ENCODE measurements around the gene TMEM208. TPM values are rescaled to one million over a fixed set of nuclear protein-coding genes. Genes with fewer than 3 reads are reported as not detected.

Gene TMEM208
- total and polyA plus RNA-seq, 2 experiments from 2014 or later, result 47.5 to 181 TPM

GRCh38 chr16:67200491-67200890 is 26.4 kb upstream of the TMEM208 start:
- Histone ChIP-seq H3K79me2 (no peaks in the 10 kb centered on the region), H3K27ac (no peak overlapping the region), H3K4me1 (ENCODE audit: insufficient read depth) (peaks cover 5% of the 10 kb centered on the region), H3K4me2 (peak overlapping the region; percentile 86), H3K9me2 (replicated peaks; ENCODE audit: insufficient read depth) (no peaks in the 10 kb centered on the region), H3K27me3 (no peaks in the 10 kb centered on the region), H3K9me3 (ENCODE audit: low read depth) (no peaks in the 10 kb centered on the region), H3K4me3 (no peak overlapping the region), H3K36me3 (replicated peaks; ENCODE audit: insufficient read depth, low read depth) (no peaks in the 10 kb centered on the region), H2AFZ (no peak overlapping the region), H4K20me1 (ENCODE audit: insufficient read depth, poor library complexity, severe bottlenecking) (no peaks in the 10 kb centered on the region)
- DNase-seq (ENCODE audit: low spot score), result no peak
- 96% methylated on average over 7 of the region's 8 CpGs for WGBS (ENCODE audit: low lambda C conversion rate, missing lambda C conversion rate)
- TF ChIP-seq CTCF (IDR thresholded peaks at IDR 0.05; ENCODE audit: poor library complexity), result no peak
- TF ChIP-seq EZH2phosphoT487 (IDR thresholded peaks at IDR 0.05; ENCODE audit: low read depth, severe bottlenecking, unreplicated experiment), result no peak
- no peak for TF ChIP-seq EZH2 (IDR thresholded peaks at IDR 0.05; ENCODE audit: borderline replicate concordance)

GRCh38 chr16:67201411-67202345 is 25.3 kb upstream of the TMEM208 start:
- Histone ChIP-seq H3K4me2 (no peak overlapping the region), H2AFZ (no peak overlapping the region), H3K79me2 (no peaks in the 10 kb centered on the region), H3K9me3 (ENCODE audit: low read depth) (no peaks in the 10 kb centered on the region), H3K27ac (no peak overlapping the region), H3K36me3 (replicated peaks; ENCODE audit: insufficient read depth, low read depth) (no peaks in the 10 kb centered on the region), H3K4me1 (ENCODE audit: insufficient read depth) (peaks cover 5% of the 10 kb centered on the region), H4K20me1 (ENCODE audit: insufficient read depth, poor library complexity, severe bottlenecking) (no peaks in the 10 kb centered on the region), H3K4me3 (no peak overlapping the region), H3K27me3 (no peaks in the 10 kb centered on the region), H3K9me2 (replicated peaks; ENCODE audit: insufficient read depth) (no peaks in the 10 kb centered on the region)
- no peak for DNase-seq (ENCODE audit: low spot score)
- no peak for TF ChIP-seq EZH2phosphoT487 (IDR thresholded peaks at IDR 0.05; ENCODE audit: low read depth, severe bottlenecking, unreplicated experiment)
- no peak for TF ChIP-seq EZH2 (IDR thresholded peaks at IDR 0.05; ENCODE audit: borderline replicate concordance)
- TF ChIP-seq CTCF (IDR thresholded peaks at IDR 0.05; ENCODE audit: poor library complexity), result no peak
- WGBS (ENCODE audit: low lambda C conversion rate, missing lambda C conversion rate), result 96% methylated on average over 40 of the region's 40 CpGs

- 96% methylated on average over 12 of the region's 12 CpGs for WGBS (ENCODE audit: low lambda C conversion rate, missing lambda C conversion rate)
- H3K36me3 ChIP-seq (replicated peaks; ENCODE audit: insufficient read depth, low read depth), result no peaks in the 10 kb centered on the region
- no peaks in the 10 kb centered on the region for H3K9me2 ChIP-seq (replicated peaks; ENCODE audit: insufficient read depth)
These were observed 24.5 kb upstream of the TMEM208 start for GRCh38 chr16:67202426-67202825.

More at GRCh38 chr16:67202426-67202825, 24.5 kb upstream of the TMEM208 start:
- no peaks in the 10 kb centered on the region for H3K79me2 ChIP-seq
- peaks cover 5% of the 10 kb centered on the region for H3K4me1 ChIP-seq (ENCODE audit: insufficient read depth)
- H3K9me3 ChIP-seq (ENCODE audit: low read depth), result no peaks in the 10 kb centered on the region
- H2AFZ ChIP-seq, result no peak overlapping the region
- no peak for DNase-seq (ENCODE audit: low spot score)
- no peaks in the 10 kb centered on the region for H4K20me1 ChIP-seq (ENCODE audit: insufficient read depth, poor library complexity, severe bottlenecking)
- H3K27me3 ChIP-seq, result no peaks in the 10 kb centered on the region
- H3K4me3 ChIP-seq, result no peak overlapping the region
- TF ChIP-seq EZH2phosphoT487 (IDR thresholded peaks at IDR 0.05; ENCODE audit: low read depth, severe bottlenecking, unreplicated experiment) (no peak), CTCF (IDR thresholded peaks at IDR 0.05; ENCODE audit: poor library complexity) (no peak), EZH2 (IDR thresholded peaks at IDR 0.05; ENCODE audit: borderline replicate concordance) (no peak)
- no peak overlapping the region for H3K4me2 ChIP-seq
- H3K27ac ChIP-seq, result no peak overlapping the region

Measured in hepatocyte (in vitro differentiated cells).